Nephron progenitor cell (in vitro differentiated cells): ENCODE measurements around the gene DUSP11.
"Not testable (repeated sequence)": the region's sequence is repeated elsewhere in the genome, so short reads cannot be mapped to it uniquely, and the experiment has no call there.

Source experiments
- DNase-seq: peaks from one replicate; pipeline ENCODE4 v3.0.0; 2021
- H3K27ac Mint-ChIP-seq: 2 replicates; pipeline ENCODE4 v1.8.0; 2021; ENCODE audit warnings: mild to moderate bottlenecking, moderate library complexity, mixed read lengths
- H3K27me3 Mint-ChIP-seq: 2 replicates; pipeline ENCODE4 v1.8.0; 2021; ENCODE audit warnings: mild to moderate bottlenecking, low read depth, mixed read lengths; ENCODE audit not compliant: poor library complexity
- H3K36me3 Mint-ChIP-seq: 2 replicates; pipeline ENCODE4 v1.8.0; 2021; ENCODE audit warnings: low read depth, mixed read lengths
- H3K4me1 Mint-ChIP-seq: 2 replicates; pipeline ENCODE4 v1.8.0; 2021; ENCODE audit warnings: mixed read lengths
- H3K4me3 Mint-ChIP-seq: 2 replicates; pipeline ENCODE4 v1.8.0; 2021; ENCODE audit warnings: mild to moderate bottlenecking, moderate library complexity, mixed read lengths
- H3K9me3 Mint-ChIP-seq: 2 replicates; pipeline ENCODE4 v1.8.0; 2021; ENCODE audit warnings: mild to moderate bottlenecking, moderate library complexity, mixed read lengths
- TF ChIP-seq, protein P1 (sequence below): fragments of 200-600 bp; sonication (generic); IDR thresholded peaks from 2 replicates; pipeline ENCODE4 v1.5.0; 2021; ENCODE audit warnings: antibody characterized with exemption

DUSP11 gene

DNA sequence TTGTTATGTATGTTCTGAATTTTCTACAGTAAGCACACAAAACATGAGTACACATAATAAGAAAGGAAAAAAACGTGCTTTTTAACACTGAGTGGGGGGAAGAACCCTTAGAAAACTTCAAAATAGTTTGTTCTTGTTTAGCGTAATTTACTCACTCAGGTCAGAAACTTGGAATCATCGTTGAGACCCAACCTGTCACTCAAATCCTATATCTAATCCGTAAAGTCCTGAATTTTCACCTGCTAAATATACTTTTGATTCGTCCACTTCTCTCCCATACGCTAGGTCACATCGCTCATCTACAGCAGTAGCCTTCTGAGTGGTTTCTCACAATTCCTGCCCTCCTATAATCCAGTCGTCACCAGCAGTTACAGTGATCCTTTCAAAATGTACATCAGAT, 43.5 kb downstream of the DUSP11 start:
- Mint-ChIP-seq H3K9me3 (peaks cover 18% of the 10 kb centered on the region), H3K27ac (peak overlapping the region; percentile 98), H3K4me3 (peak overlapping the region; percentile 100), H3K27me3 (peaks cover 33% of the 10 kb centered on the region), H3K36me3 (peaks cover 46% of the 10 kb centered on the region), H3K4me1 (peaks cover 15% of the 10 kb centered on the region)
- TF ChIP-seq, protein P1, sequence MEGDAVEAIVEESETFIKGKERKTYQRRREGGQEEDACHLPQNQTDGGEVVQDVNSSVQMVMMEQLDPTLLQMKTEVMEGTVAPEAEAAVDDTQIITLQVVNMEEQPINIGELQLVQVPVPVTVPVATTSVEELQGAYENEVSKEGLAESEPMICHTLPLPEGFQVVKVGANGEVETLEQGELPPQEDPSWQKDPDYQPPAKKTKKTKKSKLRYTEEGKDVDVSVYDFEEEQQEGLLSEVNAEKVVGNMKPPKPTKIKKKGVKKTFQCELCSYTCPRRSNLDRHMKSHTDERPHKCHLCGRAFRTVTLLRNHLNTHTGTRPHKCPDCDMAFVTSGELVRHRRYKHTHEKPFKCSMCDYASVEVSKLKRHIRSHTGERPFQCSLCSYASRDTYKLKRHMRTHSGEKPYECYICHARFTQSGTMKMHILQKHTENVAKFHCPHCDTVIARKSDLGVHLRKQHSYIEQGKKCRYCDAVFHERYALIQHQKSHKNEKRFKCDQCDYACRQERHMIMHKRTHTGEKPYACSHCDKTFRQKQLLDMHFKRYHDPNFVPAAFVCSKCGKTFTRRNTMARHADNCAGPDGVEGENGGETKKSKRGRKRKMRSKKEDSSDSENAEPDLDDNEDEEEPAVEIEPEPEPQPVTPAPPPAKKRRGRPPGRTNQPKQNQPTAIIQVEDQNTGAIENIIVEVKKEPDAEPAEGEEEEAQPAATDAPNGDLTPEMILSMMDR = no peak
- no peak for DNase-seq

DNA sequence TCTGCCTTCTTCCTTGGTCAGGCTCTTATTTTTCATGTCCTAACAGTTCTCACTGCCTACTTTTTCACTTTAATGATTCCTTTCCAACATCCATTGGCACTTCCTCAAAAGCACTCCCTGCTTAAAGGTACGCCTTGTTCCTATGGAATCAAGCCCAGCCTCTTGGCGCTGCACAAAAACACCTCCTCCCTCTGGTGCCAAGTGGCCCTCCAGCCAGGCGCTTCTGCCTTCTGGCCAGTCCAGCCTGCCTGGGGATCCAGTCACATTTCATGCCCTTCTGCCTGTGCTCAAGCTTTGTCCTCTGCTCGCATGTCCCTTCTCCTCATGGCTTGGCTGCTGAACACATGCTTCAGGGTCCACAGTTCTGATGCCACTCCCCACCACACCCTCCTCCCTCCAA, 49.1 kb downstream of the DUSP11 start:
- DNase-seq = no peak
- Mint-ChIP-seq H3K36me3 (peaks cover 50% of the 10 kb centered on the region), H3K4me3 (no peak overlapping the region), H3K4me1 (peaks cover 3% of the 10 kb centered on the region), H3K27ac (peak overlapping the region; percentile 64), H3K9me3 (peaks cover 4% of the 10 kb centered on the region), H3K27me3 (no peaks in the 10 kb centered on the region)
- TF ChIP-seq, protein P1 = no peak

DNA sequence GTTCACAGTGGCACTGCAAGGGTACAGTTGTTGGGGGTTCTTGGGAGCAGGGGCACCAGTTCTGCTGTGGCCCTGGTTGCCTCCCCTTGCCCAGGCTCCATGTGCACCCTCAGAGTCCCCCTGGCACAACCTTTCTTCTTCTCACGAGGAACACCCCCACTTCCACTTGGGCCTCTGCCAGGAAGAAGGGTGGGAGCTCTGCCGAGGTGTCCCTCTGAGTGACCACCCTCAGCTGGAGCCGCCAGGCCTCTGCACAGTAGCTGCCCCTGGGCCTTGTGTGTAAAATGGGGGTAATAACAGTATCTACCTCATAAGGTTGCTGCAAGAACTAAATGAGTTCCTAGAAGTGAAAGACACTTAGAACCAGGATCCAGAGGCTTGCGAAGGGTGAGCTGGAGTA, 51.2 kb downstream of the DUSP11 start:
- no peaks in the 10 kb centered on the region for H3K27me3 Mint-ChIP-seq
- no peaks in the 10 kb centered on the region for H3K4me1 Mint-ChIP-seq
- peaks cover 43% of the 10 kb centered on the region for H3K36me3 Mint-ChIP-seq
- no peak overlapping the region for H3K27ac Mint-ChIP-seq
- H3K4me3 Mint-ChIP-seq = no peak overlapping the region
- TF ChIP-seq, protein P1 = no peak
- peaks cover 9% of the 10 kb centered on the region for H3K9me3 Mint-ChIP-seq
- no peak for DNase-seq

DNA sequence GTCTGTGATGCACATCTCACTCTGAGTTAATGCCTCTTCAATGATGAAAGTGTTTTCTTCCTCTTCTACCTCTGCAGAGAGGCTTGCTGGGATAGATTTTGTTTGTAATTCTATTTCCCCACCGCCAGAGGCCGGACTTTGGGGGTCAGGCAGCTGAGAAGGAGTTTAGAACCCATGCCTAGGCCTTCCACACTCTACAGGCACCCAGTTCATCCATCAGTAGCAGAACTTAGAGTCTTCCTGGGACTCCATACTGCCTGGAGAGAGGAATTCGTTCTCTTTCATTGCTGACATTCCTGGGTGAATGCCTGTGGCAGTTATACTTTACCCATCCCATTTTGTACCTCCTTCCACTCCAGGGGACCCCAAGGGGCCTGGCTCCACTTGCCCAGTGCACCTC, 51.9 kb downstream of the DUSP11 start:
- H3K27me3 Mint-ChIP-seq = no peaks in the 10 kb centered on the region

DNA sequence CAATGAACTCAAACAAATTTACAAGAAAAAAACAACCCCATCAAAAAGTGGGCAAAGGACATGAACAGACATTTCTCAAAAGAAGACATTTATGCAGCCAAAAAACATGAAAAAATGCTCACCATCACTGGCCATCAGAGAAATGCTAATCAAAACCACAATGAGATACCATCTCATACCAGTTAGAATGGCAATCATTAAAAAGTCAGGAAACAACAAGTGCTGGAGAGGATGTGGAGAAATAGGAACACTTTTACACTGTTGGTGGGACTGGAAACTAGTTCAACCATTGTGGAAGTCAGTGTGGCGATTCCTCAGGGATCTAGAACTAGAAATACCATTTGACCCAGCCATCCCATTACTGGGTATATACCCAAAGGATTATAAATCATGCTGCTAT, 53.2 kb downstream of the DUSP11 start:
- Mint-ChIP-seq H3K36me3 (peaks cover 32% of the 10 kb centered on the region), H3K9me3 (peaks cover 27% of the 10 kb centered on the region)
- H3K27ac Mint-ChIP-seq, DNase-seq, H3K27me3 Mint-ChIP-seq, H3K4me1 Mint-ChIP-seq, H3K4me3 Mint-ChIP-seq: not testable (repeated sequence)

More for the DNA sequence above, 51.9 kb downstream of the DUSP11 start:
- Mint-ChIP-seq H3K36me3 (peaks cover 38% of the 10 kb centered on the region), H3K27ac (no peak overlapping the region), H3K9me3 (peaks cover 15% of the 10 kb centered on the region), H3K4me3 (no peak overlapping the region), H3K4me1 (no peaks in the 10 kb centered on the region)
- TF ChIP-seq, protein P1 = no peak
- no peak for DNase-seq

DNA sequence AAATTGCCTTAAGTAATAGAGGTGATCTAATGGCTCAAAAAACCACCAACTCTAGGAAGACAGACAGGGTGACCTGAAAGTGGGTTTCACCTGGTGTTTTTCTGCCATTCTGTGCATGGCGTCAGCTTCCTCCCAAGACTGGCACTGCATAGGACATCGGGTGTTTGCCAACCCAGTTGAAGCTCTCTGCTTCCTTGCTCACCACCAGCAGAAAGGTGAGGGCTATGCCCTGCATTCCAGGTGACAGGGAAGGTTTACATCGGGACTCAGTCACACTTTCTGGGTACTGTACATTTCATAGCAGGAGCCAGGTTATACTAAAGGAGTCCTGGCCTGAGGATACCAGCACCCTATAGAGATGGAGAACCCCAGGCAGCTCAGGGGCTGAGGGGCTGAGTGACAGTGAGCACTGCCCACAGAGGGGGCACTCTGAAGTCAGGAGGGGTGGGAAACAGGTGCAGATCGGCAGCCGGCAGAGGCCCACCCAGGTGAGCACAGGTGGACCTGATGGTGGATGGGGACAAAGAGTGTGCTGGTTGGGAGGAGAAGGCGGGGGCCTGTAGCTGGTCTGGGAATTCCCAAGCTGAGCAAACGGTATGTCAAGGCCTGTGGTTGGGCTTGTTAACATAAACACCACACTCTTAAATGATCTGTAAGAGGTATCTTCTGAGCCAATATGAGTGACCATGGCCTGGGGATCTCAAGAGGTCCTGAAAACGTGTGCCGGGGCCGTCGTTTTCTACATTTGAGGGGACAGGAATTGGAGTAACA, 60.9 kb downstream of the DUSP11 start:
- no peaks in the 10 kb centered on the region for H3K4me1 Mint-ChIP-seq
- DNase-seq = no peak
- TF ChIP-seq, protein P1 = no peak
- H3K27ac Mint-ChIP-seq = no peak overlapping the region
- H3K9me3 Mint-ChIP-seq = peaks cover 59% of the 10 kb centered on the region
- no peak overlapping the region for H3K4me3 Mint-ChIP-seq
- H3K27me3 Mint-ChIP-seq = peaks cover 38% of the 10 kb centered on the region
- H3K36me3 Mint-ChIP-seq = peaks cover 13% of the 10 kb centered on the region
